ENCODE results near the gene PTPN2.

PTPN2 gene

DNA sequence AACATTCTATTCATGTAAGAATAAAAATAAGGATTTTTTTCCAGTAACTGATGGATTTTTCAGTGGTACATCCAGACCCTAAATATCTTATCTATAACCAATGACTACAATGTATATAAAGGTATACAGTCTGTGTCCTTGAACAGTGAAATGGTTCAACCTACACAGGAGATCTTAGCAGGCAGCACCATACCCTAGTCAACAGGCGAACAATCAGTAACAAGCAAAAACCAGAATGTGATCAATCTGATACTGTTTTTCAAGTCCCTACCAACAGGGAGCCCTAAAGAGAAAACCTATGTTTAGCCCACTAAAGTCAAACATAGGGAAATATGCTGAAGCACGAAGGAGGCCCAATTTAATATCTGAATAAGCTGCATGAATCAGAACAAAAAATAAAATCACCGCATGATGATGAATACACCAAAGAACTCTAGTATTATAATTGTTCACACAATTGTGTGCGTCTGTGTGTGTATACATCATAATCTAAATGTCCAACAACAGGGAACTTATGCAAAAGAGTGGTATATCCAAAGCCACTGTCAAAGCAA lies 26.0 kb downstream of the PTPN2 start:
- no peak for DNase-seq (ENCODE audit: low read depth)

DNA sequence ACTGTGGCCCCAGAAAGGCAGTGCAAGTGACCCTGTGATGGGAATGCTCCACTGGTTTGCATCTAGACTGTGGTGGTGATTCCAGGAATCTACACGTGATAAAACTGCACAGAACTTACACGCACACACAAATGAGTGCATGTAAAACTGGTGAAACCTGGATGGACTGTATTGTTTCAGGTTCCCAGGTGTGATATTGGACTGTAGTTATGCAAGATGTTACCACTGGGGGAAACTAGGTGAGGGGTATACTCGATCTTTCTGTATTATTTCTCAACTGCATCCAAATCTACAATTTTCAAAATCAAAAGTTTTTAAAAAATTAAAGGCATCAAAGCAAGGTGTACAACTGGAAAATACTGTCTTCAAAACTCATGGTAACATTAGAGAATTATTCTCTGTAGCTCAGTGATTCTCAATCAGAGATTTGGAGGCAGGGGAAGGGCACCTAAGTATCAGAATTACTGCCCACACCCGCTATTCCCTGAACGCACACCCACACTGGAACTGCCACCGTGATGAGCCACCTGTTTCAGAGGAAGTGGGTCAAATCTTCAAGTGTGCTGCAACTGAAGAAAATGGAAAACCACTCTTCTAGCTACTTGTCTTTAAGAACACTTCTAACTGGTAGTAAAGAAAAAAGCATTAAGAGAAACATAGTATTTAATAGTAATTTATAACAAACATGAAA lies 26.7 kb downstream of the PTPN2 start:
- no peak for DNase-seq (ENCODE audit: low read depth)

DNA sequence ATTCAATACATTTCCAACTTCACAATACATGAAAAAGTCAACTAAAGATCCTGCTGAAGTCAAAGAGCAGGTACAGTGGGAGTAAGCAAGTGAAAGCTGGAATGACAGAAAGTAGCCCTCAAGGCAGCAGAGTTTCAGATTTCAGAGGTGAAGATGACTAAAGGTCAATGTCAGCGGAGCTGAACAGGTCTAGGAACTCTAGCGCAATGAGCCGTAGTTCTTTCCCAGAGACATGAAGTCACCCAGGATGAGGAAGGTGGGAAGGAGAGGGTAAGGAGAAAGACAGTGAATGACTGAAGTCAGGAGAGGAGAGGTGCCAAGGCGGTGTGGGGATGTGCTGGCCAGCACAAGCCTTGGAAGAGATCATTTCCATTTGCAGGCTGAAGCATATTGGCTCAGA lies 28.1 kb downstream of the PTPN2 start:
- no peak for DNase-seq (ENCODE audit: low read depth)

DNA sequence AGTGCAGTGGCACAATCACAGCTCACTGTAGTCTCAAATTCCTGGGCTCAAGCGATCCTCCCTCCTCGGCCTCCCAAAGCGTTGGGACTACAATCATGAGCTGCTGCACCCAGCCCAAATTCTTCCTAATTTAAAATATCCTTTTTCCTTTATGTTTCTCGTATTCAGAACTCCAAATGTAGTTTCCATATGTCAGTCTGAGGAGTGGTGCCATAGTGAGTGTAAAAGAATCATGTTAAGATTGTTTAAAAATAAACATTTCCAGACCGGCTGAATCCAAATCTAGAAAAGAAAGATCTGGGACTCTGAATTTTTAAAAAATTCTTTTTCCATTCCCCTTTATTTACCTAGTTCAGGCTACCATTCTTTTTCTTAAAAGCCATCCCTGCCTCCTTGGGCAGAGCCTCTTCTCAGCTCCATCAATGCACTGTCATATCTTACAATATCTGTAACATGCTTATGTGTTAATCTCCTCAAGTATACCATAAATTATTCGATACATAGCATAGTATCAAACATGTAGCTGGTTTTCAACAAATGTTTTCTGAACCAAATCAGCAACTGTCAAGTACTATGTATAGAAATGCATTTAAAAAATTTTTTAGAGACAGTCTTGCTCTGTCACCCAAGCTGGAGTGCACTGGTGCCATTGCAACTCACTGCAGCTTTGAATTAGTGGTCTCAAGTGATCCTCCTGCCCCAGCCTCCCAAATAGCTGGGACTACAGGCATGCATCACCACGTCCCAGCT lies 31.3 kb downstream of the PTPN2 start:
- DNase-seq (ENCODE audit: low read depth) = no peak

DNA sequence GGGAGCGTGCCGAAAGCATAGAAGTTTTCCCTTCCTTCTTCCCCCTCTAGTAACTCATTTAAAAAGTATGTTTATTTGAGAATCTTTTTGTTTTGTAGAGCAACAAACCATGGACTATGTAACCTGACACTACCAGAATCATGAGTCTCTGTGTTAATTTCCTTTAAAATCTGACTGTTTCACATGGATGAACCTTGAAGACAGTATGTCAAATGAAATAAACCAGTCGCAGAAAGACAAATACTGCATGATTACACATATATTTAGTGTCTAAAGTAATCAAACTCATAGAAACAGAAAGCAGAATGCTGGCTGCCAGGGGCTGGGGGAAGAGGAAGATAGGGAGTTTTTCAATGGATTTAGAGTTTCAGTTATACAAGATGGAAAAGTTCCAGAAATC lies 32.3 kb downstream of the PTPN2 start:
- no peak for DNase-seq (ENCODE audit: low read depth)

DNA sequence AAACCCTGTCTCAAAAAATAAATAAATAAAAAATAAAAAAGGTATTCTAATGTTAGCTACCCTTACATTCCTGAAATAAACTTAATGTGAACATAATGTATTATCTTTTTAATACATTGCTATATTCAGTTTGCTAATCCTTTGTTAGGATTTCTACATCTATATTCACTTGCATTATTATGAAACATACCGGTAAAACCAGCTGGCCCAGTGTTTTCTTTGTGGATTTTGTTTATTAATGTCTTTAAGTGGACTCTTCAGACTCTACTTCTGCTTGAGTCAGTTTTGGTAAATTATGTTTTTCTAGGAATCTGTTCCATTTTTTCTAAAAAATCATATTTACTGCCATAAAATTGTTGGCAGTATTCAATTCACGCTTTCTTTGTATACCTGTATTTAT lies 34.5 kb downstream of the PTPN2 start:
- DNase-seq (ENCODE audit: low read depth) = no peak

DNA sequence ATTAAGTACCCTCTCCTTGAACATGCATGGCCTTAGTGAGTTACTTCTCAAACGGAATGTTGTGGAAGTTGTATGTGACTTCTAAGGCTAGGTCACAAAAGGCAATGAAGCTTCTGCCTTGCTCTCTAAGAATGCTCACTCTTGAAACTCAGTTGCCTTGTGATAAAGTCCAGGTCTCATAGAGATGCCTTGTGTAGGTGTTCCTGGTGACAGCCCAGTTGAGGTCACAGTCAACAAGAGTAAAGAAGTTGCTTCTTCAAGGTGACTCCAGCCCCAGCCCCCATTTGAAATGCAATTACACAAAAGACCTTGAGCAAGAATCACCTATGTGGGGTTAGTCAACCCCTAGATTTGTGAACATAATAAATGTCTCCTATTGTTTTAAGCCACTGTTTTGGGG lies 35.6 kb downstream of the PTPN2 start:
- DNase-seq (ENCODE audit: low read depth) = no peak

DNA sequence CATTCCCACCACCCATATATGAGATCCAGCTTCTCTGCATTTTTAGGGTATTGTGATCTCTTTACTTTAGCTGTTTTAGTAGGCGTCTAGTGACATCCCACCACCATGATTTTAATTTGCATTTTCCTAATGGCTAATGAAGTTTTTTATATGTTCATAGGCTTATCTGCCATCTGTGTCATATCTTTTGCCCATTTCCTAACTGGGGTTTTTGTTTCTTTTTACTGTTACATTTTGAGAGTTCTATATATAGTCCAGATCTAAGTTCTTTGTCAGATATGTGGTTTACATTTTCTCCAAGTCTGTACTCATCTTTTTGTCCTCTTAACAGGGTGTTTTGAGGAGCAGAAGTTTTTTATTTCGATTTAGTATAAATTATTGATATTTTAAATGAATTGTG lies 39.6 kb downstream of the PTPN2 start:
- DNase-seq (ENCODE audit: low read depth) = no peak

DNA sequence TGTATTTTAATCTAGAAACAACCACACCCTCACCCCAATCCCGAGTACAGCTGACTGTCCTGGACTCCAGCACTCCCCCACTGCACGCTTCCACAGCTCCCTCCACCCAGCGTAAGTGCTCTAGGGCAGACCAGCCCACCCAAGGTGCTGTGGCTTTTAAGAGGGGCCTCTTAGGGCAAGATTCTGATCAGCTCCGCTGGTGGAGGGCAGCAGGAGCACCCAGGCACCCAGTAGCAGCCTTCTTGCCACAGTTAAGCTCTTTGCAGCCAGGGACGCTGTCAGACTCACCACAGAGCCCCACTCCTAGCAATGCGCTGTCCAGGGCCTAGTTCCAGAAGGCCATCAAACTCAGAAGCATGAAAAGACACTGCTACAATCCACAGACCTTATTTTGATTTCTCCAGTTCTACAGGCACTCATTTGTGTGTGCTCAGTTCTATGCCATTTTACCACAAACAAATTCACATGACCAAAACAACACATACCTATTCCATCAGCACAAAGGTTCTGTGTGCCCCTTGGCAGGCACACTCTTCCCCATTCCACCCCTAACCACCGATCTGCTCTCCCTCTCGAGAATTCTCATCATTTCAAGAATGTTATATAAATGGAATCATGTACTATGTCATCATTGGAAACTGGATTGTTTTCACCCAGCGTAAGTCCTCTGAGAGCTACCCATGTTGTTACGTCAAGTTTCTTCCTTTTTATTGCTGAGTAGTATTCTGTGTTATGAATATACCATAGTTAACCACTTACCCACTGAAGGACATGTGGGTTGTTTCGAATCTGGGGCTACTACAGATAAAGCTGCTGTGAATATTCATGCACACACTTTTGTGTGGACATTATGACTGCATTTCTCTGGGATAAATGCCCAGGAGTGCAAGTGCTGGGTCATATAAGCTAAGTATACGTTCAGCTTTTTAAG lies 40.4 kb downstream of the PTPN2 start:
- no peak for DNase-seq (ENCODE audit: low read depth)

DNA sequence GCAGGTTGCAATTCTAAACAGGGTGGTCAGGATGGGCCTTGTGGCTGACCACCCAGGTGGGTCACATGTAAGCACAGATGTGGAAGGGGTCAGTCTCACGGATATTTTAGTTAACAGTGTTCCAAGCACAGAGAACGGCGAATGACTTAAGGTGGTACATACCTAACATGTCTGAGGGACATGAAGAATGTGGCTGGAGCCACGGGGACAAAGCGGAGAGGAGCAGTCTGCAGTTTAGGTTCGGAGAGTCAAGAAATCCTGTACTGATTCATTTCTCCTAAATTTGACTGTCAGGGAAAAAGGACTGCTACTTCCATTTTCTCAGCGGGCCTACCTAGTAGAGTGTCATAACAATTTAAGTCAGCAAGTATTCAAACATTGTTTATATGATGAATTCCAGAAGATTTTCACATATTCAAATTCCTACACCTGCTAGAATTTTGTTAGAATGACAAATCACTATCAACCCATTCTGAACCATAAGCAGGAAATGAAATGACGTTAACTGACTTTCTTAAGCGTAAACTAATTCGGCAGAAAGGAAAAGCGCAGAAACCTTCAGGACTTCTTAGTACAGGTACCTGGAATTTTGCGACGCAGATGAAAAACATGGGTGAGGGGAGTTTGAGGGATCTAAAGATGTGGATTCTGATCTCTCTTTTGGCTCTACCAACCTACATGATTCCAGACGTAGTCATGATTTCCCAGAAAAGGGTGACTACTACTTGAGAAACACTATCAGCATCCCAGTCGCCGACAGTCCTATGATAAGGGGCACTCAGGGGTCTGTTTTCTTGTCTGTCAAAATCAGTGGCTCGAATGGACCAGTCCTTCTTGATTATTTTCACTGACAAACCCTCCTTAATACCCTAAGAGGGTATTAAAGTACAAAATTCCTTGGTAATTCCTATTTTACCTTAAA lies 41.3 kb downstream of the PTPN2 start:
- no peak for DNase-seq (ENCODE audit: low read depth)

DNA sequence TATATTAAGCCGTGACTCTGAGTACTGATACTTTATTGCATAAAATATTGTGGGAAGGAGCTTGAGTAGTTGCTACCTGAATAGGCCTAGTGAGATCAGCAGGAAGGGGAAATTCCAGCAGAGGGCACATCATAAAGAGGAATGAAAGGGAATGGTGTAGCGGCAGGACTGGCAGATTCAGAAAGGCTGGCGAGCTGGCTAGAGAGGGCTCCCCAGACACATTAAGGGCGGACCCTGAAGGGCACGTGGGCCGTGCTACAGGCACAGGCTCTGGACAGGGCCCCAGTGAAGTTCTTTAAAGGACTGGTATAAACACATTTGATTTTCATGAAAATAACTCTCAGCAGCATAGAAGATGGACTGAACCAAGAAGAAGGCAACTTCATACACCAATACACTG lies 43.0 kb downstream of the PTPN2 start:
- DNase-seq (ENCODE audit: low read depth) = no peak

DNA sequence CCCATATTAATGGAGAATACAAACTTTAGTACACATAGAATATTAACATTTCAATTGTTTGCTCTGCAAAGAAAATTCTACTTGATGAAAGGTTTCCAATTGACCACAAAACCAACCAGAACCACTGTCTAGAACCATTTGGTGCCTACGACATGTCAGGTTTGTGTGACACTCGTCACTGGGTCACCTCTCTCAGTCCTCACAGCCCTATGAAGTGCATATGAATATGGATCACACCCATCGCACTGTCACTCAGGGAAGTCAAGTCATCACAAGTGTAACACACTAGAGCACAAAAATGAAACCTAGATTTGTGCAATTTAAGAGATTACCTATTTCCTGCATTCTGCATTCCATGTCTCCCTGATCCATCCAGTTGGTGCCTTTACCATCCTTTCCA lies 43.7 kb downstream of the PTPN2 start:
- DNase-seq (ENCODE audit: low read depth) = no peak

DNA sequence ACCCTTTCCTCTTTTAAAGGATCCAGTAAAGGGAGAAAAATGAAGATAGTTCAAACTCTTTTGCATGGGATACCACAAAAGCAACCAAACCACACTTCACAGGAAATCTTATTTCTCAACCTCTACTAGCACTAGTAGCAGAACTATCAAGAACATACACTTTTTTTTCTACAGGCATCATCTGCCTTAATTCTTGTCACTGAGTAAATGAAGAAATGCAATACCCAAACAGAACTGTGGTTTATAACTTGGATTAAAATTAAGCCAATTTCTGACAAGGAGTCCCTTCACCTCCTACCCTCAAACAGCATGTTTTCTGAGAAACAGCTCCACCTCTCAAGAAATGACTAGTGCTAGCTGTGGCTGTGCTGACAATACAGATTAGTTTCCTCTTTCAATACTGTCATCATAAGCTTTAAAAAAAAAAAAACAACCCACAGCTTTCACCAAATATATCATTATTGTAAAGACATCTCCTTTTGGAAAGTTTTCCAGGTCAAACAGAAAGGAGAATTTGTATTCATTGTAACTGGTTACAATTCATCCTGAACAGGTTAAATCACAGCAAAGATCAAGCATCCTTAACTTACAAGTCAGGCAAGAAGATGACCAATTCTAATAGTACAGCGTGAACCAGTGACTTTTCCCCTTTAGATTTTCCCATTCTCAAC lies 44.4 kb downstream of the PTPN2 start:
- peak; percentile 36 for DNase-seq (ENCODE audit: low read depth)

DNA sequence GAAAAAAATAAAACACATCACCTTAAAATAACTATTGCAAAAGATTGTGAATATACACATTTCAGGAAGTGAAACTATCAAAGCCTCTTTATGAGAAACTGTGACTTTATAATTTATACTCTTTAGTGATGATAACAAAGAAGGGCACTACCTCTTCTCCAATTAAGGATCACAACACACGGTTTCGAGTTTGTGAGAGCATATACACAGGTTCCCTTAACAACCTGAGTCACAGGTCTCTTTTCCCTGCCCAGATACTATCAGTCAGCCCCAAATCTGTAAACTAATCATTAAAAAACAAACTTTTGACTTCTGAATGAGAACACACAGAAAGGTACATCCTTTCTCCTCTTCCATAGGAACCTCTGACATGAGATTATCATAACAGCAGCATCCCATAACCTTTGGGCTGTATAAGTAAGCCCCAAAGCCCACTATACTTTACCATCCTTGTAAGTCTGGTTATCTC lies 44.9 kb downstream of the PTPN2 start:
- DNase-seq (ENCODE audit: low read depth) = no peak

DNA sequence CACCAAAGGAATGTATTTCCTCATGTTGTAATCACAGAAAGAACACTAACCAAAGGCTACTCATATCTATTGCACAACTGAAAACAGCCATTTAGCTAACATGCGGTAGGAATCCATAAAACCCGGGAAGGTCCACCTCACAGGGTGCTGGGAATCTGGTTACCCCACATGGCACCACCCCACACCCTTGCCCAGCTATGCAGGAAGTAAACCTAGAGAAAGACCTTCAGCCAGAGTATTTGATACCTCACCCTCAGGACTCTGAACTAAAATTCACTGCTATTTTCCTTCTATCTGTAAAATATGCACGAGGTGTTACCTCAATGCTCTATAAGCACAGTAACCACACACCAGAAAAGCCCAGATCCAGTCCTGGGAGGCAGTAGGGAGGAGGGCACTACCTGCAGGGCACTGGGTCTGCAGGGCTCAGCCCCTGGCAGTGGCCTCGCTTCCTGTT lies 45.8 kb downstream of the PTPN2 start:
- peak; percentile 75 for DNase-seq (ENCODE audit: low read depth)

DNA sequence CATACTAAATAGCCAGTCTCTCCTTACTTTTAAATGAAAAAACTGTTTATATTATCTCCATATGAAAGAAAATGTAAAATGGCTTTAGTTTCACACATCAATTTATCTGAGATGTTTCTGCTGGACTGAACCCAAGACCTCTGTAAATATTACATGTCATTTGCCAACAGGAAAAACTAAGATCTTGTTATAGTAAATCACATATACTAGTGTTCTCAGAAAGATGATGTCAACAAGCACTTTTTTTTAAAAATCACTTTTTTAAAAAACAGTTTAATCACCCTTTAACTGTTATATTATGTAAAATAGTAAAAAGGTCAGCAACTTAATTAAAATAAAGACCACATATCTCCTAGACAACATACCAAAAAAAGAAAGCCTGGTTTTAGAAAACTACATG lies 46.3 kb downstream of the PTPN2 start:
- DNase-seq (ENCODE audit: low read depth) = no peak

DNA sequence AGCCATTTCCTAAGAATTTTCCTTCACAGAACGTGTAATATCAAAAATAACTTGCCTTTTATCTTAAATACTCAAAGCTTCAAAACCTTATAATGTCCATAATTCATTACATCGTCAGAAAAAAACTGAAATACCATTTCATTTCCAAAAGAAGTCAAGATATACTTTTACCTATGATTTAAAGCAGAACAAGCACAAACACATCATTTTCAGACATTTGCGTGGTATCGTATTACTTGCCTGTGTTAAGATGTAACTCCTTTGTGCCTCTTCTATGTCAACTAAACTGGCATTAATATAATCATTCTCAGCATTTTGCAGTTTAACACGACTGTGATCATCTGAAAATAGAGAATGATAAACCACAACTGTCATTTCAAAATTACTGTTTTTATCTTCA lies 47.5 kb downstream of the PTPN2 start:
- DNase-seq (ENCODE audit: low read depth) = no peak

DNA sequence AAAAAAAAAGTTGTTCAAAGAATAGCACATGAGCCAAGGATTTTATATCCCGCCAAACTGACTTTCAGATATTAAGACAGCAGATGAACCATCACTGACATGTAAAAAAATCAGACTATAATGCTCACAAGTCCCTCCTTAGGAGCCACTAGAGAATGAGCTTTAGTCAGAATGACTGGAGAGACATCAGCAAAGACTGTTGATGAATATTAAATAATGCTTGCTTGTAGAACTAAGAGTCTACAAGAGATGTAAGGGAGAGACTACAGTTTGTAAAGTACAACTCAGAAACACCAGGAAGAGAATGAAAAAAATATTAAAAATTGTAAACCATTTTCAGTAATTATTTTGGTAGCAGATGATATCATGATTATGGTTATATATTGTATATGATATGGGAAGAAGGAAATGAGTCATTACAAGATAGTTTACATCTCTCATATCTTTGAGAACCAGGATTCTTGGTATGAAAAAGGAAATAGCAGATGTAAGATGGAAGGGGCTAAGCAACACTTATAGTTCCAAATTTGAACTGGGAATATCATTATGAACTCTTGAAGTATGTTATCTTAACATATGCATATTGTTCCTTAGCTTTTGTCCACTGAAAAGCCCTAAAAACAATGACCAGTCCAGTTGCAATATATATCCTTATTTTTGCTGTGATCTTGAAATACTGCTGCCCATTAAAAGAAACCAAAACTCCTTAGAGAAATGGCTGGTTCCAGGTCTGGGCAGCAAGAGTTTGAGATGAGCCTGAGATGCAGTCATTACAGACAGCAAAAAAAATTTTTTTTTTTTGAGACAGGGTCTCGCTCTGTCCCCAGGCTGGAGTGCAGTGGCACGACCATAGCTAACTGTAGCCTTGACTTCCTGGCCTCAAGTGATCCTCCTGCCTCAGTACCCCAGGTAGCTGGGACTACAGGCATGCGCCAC lies 55.7 kb downstream of the PTPN2 start:
- no peak for DNase-seq (ENCODE audit: low read depth)

DNA sequence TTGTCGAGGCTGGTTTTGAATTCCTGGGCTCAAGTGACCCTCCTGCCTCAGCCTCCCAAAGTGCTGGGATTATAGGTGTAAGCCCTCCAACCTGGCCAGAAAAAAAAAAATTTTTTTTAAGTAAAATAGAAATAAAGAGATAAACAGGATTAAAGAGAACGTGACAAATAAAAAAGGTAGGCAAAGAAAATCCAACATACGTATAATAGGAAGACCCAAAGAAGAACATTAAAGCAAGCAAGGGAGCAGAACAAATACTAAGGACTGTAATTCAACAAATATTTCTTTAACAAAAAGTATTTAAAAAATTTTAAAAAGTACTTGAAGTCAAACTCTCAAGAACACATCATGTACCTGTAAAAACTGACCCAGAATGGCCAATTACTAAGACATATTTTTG lies 56.4 kb downstream of the PTPN2 start:
- no peak for DNase-seq (ENCODE audit: low read depth)
